ENCODE measurements around the gene TGM3. TPM values are rescaled to one million over a fixed set of nuclear protein-coding genes. Genes with fewer than 3 reads are reported as not detected.

Gene TGM3
- total RNA-seq, 4 donors from 2014 or later, result not detected

DNA sequence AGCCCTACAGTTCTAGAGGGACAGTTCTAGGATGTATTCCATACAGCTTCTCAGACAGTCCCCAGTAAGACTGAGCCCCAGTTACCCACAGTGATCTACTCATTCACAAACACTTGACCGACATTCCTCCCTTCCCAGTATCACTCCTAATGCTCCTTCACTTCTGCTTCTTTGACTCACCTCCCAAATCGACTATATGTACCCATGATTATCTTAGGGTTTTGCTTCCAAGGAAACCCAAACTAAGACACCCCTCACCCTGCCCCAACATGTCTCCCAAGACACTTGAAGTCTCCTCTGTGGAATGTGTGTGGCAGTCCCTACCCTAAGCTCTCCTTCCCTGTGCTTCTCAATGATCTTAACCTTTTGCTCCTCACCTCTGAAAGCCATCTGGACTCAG, 61.3 kb downstream of the TGM3 start:
- DNase-seq (ENCODE audit: low spot score), result no peak
- ATAC-seq (ENCODE audit: low FRiP score), result no peak
- TF ChIP-seq, protein P1, sequence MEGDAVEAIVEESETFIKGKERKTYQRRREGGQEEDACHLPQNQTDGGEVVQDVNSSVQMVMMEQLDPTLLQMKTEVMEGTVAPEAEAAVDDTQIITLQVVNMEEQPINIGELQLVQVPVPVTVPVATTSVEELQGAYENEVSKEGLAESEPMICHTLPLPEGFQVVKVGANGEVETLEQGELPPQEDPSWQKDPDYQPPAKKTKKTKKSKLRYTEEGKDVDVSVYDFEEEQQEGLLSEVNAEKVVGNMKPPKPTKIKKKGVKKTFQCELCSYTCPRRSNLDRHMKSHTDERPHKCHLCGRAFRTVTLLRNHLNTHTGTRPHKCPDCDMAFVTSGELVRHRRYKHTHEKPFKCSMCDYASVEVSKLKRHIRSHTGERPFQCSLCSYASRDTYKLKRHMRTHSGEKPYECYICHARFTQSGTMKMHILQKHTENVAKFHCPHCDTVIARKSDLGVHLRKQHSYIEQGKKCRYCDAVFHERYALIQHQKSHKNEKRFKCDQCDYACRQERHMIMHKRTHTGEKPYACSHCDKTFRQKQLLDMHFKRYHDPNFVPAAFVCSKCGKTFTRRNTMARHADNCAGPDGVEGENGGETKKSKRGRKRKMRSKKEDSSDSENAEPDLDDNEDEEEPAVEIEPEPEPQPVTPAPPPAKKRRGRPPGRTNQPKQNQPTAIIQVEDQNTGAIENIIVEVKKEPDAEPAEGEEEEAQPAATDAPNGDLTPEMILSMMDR (IDR thresholded peaks at IDR 0.05), result no peak

DNA sequence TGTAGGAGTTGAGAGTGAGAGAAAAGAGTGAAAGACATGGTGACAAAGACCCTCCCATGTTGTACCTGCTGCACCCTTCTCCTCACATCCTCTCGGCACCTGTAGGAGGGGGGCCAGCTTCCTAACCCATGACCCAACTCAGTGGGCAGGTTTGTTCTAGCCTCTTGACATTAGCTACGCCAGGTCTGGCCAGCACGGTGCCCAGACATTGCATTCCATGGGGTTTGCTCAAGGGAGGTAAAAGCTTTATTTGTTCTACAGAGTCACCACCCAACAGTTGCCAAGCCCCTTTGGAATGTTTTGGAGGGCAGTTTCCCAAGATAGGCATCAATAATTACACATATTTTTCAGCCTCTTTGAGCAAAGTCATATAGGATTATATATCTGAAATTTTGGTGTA, 62.2 kb downstream of the TGM3 start:
- ATAC-seq (ENCODE audit: low FRiP score), result no peak
- TF ChIP-seq, protein P1 (IDR thresholded peaks at IDR 0.05), result no peak
- no peak for DNase-seq (ENCODE audit: low spot score)

GRCh38 chr20:2361035-2361593, 65.3 kb downstream of the TGM3 start:
- DNase-seq (ENCODE audit: low spot score), result no peak
- no peak for ATAC-seq (ENCODE audit: low FRiP score)
- TF ChIP-seq, protein P1 (IDR thresholded peaks at IDR 0.05), result no peak

- DNase-seq (ENCODE audit: low spot score) (no peak), ATAC-seq (ENCODE audit: low FRiP score) (no peak)
- TF ChIP-seq, protein P1 (IDR thresholded peaks at IDR 0.05), result no peak
Measured at GRCh38 chr20:2363187-2363586, 67.4 kb downstream of the TGM3 start.

DNA sequence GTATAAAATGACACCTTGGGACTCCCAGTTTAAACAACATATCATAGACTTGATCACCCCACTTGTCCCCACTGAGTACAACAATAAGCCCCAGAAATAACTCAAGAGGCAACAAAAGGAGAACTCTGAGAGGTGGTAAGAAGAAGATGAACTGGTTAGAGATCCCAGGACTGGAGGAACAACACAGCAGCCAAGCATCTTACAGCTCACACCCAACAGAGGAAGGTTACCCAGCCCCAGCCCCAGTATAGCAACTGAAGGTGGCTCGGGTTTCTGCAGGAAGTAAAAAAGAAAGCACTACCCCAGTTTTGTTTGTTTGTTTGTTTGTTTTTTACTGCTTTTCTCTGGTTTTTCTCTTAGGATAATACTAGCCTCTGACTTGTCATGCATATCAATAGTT, 67.8 kb downstream of the TGM3 start:
- TF ChIP-seq, protein P1 (IDR thresholded peaks at IDR 0.05), result no peak
- DNase-seq (ENCODE audit: low spot score) (no peak), ATAC-seq (ENCODE audit: low FRiP score) (no peak)

DNA sequence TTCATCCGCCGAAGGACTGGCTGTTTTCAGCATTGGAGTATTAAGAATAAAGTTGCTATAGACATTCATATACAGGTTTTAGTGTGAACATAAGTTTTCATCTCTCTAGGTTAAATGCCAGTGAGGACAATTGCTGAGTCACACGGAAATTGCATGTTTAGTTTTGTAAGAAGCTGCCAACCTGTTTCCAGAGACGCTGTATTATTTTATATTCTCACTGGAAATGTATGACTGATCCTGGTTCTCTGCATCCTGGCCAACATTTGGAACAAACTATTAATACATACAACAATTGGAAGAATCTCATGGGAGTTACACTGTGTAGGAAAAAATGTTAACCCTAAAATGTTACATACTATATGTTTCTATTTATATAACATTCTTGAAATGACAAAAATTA, 68.2 kb downstream of the TGM3 start:
- DNase-seq (ENCODE audit: low spot score) (no peak), ATAC-seq (ENCODE audit: low FRiP score) (no peak)
- TF ChIP-seq, protein P1 (IDR thresholded peaks at IDR 0.05), result no peak

DNA sequence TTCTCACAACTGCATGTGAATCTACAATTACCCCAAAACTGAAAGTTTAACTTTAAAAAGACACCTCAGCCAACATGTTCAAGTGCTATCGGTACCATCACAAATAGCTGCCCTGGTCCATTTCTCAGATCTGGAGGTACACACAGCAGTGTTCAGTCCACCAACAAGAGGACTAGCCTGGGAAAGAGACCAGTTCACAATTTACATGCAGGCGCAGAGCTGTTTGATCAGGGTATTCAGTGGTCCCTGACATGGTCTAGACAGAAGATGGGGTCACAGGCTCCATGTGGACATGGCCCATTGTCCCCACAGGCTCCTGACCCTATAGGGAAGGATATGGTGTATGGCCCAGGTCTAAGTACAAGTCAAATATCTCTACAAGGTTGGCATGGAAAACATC, 69.3 kb downstream of the TGM3 start:
- no peak for DNase-seq (ENCODE audit: low spot score)
- TF ChIP-seq, protein P1 (IDR thresholded peaks at IDR 0.05), result no peak

More for the DNA sequence above, 69.3 kb downstream of the TGM3 start:
- no peak for ATAC-seq (ENCODE audit: low FRiP score)
